Neural progenitor cell (in vitro differentiated cells): ENCODE data around the gene COL21A1. TPM values are rescaled to one million over a fixed set of nuclear protein-coding genes. Genes with fewer than 3 reads are reported as not detected.

Source experiments
- DNase-seq: peaks from one replicate; pipeline ENCODE4 v3.0.0-alpha.2; 2016; ENCODE audit warnings: low spot score
- H2AFZ ChIP-seq: fragments of 200-600 bp; sonication (generic); replicated peaks from 2 replicates; pipeline ENCODE4 v1.6.1; 2016; ENCODE audit warnings: antibody characterized with exemption
- H3F3A ChIP-seq: fragments of 200-600 bp; sonication (generic); 2 replicates; pipeline ENCODE4 v1.6.1; 2016; ENCODE audit warnings: antibody characterized with exemption, low read depth
- H3K27ac ChIP-seq: fragments of 200-600 bp; sonication (generic); 2 replicates; pipeline ENCODE4 v1.5.1; 2016; ENCODE audit warnings: mild to moderate bottlenecking
- H3K27me3 ChIP-seq: fragments of 200-600 bp; sonication (generic); 2 replicates; pipeline ENCODE4 v1.6.1; 2016; ENCODE audit warnings: mild to moderate bottlenecking, moderate library complexity
- H3K36me3 ChIP-seq: fragments of 200-600 bp; sonication (generic); 2 replicates; pipeline ENCODE4 v1.5.1; 2016
- H3K4me1 ChIP-seq: fragments of 200-600 bp; sonication (generic); 2 replicates; pipeline ENCODE4 v1.6.1; 2016; ENCODE audit warnings: mixed run types
- H3K4me2 ChIP-seq: fragments of 200-600 bp; sonication (generic); 2 replicates; pipeline ENCODE4 v1.6.1; 2016
- H3K4me3 ChIP-seq: fragments of 200-600 bp; sonication (generic); 2 replicates; pipeline ENCODE4 v1.5.1; 2016
- H3K79me2 ChIP-seq: fragments of 200-600 bp; sonication (generic); 2 replicates; pipeline ENCODE4 v1.6.1; 2016; ENCODE audit warnings: low read depth
- H3K9ac ChIP-seq: fragments of 200-600 bp; sonication (generic); 2 replicates; pipeline ENCODE4 v1.6.1; 2016
- H3K9me3 ChIP-seq: fragments of 200-600 bp; sonication (generic); 2 replicates; pipeline ENCODE4 v1.5.1; 2016; ENCODE audit warnings: low read depth
- H4K20me1 ChIP-seq: fragments of 200-600 bp; sonication (generic); 2 replicates; pipeline ENCODE4 v1.6.1; 2016; ENCODE audit warnings: low read depth
- H3K27ac Mint-ChIP-seq: 3 replicates; pipeline ENCODE4 v1.8.0; 2021; ENCODE audit warnings: mixed read lengths
- H3K27me3 Mint-ChIP-seq: 2 replicates; pipeline ENCODE4 v1.8.0; 2022; ENCODE audit warnings: low read depth, mild to moderate bottlenecking, inconsistent platforms, moderate library complexity, mixed read lengths; ENCODE audit not compliant: insufficient read depth
- H3K36me3 Mint-ChIP-seq: 3 replicates; pipeline ENCODE4 v1.8.0; 2021; ENCODE audit warnings: mixed read lengths
- H3K4me1 Mint-ChIP-seq: 3 replicates; pipeline ENCODE4 v1.8.0; 2021; ENCODE audit warnings: mixed read lengths
- H3K4me3 Mint-ChIP-seq: 3 replicates; pipeline ENCODE4 v1.8.0; 2021; ENCODE audit warnings: mild to moderate bottlenecking, moderate library complexity, mixed read lengths
- H3K9me3 Mint-ChIP-seq: 3 replicates; pipeline ENCODE4 v1.8.0; 2020; ENCODE audit warnings: mixed read lengths
- EZH2 ChIP-seq: fragments of 200-600 bp; sonication (generic); IDR thresholded peaks from 2 replicates; pipeline ENCODE4 v1.6.1; 2017; ENCODE audit warnings: antibody characterized with exemption, mild to moderate bottlenecking, moderate library complexity
- EZH2phosphoT487 ChIP-seq: fragments of 200-600 bp; sonication (generic); IDR thresholded peaks from 2 replicates; pipeline ENCODE4 v1.6.1; 2017; ENCODE audit warnings: antibody characterized with exemption
- total RNA-seq: library from RNA; depleted of rRNA; stranded (reverse); fragments of >200 nt; gene quantifications from 2 replicates; pipeline ENCODE4 v1.2.3, GENCODE V29; 2015; ENCODE audit warnings: low replicate concordance
- TF ChIP-seq, protein P1 (sequence below): fragments of 200-600 bp; sonication (generic); IDR thresholded peaks from 2 replicates; pipeline ENCODE4 v1.5.1; 2017; ENCODE audit warnings: antibody characterized with exemption, mild to moderate bottlenecking

COL21A1 gene
- total RNA-seq, 1 donor from 2014 or later: 0.95 TPM

DNA sequence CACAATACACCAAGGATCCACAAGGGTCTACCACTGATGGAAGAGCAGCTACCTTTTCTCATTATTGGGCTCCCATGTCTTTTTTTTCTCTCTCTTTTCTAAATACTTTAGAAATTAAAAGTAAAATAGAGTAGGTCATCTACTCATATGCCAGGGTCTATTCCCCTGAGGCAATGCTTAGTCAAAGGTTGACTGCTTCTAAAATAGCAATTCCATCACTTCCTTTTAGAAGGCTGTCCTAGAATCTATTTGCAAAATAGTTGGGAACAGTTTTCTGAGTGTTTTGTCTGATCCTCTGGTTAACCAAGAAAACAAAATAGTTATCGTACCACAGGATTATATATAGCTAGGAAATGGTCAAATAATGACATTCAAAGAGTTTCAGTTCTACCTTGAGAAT is 174.1 kb downstream of the COL21A1 start:
- Histone ChIP-seq H3K27ac (no peak overlapping the region), H3K9me3 (no peaks in the 10 kb centered on the region), H3K36me3 (no peaks in the 10 kb centered on the region), H4K20me1 (no peaks in the 10 kb centered on the region), H3K4me1 (no peaks in the 10 kb centered on the region), H3K27me3 (no peaks in the 10 kb centered on the region), H3K79me2 (no peaks in the 10 kb centered on the region), H3K9ac (no peak overlapping the region), H3F3A (no peaks in the 10 kb centered on the region), H3K4me3 (no peak overlapping the region), H3K4me2 (no peak overlapping the region), H2AFZ (no peak overlapping the region)
- Mint-ChIP-seq H3K4me3 (no peak overlapping the region), H3K9me3 (peaks cover 4% of the 10 kb centered on the region), H3K4me1 (no peaks in the 10 kb centered on the region), H3K27ac (no peak overlapping the region), H3K36me3 (no peaks in the 10 kb centered on the region), H3K27me3 (no peaks in the 10 kb centered on the region)
- TF ChIP-seq EZH2phosphoT487: no peak
- TF ChIP-seq, protein P1, sequence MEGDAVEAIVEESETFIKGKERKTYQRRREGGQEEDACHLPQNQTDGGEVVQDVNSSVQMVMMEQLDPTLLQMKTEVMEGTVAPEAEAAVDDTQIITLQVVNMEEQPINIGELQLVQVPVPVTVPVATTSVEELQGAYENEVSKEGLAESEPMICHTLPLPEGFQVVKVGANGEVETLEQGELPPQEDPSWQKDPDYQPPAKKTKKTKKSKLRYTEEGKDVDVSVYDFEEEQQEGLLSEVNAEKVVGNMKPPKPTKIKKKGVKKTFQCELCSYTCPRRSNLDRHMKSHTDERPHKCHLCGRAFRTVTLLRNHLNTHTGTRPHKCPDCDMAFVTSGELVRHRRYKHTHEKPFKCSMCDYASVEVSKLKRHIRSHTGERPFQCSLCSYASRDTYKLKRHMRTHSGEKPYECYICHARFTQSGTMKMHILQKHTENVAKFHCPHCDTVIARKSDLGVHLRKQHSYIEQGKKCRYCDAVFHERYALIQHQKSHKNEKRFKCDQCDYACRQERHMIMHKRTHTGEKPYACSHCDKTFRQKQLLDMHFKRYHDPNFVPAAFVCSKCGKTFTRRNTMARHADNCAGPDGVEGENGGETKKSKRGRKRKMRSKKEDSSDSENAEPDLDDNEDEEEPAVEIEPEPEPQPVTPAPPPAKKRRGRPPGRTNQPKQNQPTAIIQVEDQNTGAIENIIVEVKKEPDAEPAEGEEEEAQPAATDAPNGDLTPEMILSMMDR: no peak
- TF ChIP-seq EZH2: no peak
- DNase-seq: no peak

DNA sequence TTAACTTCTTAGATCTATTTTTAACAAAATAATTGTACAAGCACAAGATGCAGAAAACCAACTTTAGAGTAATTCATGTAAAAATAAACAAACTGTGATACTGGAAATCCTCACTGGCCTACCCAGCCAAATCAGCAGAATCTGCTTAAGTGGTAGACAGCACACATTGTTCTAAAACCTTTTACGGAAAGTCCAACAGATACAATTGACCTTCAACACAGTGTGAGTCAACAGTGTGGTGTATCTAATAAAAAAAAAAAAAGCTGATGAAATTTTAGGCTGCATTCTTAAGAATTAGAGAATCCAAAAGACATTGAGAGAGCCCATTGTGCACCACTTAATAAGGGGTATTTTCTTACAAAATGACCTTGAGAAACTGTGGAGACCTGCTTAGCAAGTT is 174.5 kb downstream of the COL21A1 start:
- Histone ChIP-seq H3K36me3 (no peaks in the 10 kb centered on the region), H3K27ac (no peak overlapping the region), H3K27me3 (no peaks in the 10 kb centered on the region), H3K4me1 (no peaks in the 10 kb centered on the region), H3K4me2 (no peak overlapping the region), H4K20me1 (no peaks in the 10 kb centered on the region), H3K4me3 (no peak overlapping the region), H3K79me2 (no peaks in the 10 kb centered on the region), H3K9ac (no peak overlapping the region), H3K9me3 (no peaks in the 10 kb centered on the region), H2AFZ (no peak overlapping the region), H3F3A (no peaks in the 10 kb centered on the region)
- H3K4me1 Mint-ChIP-seq: no peaks in the 10 kb centered on the region
- no peak for DNase-seq
- no peak for TF ChIP-seq EZH2phosphoT487
- no peak for TF ChIP-seq EZH2
- TF ChIP-seq, protein P1: no peak
- no peaks in the 10 kb centered on the region for H3K36me3 Mint-ChIP-seq
- no peaks in the 10 kb centered on the region for H3K27me3 Mint-ChIP-seq
- H3K27ac Mint-ChIP-seq: no peak overlapping the region
- H3K4me3 Mint-ChIP-seq: no peak overlapping the region
- peaks cover 4% of the 10 kb centered on the region for H3K9me3 Mint-ChIP-seq

DNA sequence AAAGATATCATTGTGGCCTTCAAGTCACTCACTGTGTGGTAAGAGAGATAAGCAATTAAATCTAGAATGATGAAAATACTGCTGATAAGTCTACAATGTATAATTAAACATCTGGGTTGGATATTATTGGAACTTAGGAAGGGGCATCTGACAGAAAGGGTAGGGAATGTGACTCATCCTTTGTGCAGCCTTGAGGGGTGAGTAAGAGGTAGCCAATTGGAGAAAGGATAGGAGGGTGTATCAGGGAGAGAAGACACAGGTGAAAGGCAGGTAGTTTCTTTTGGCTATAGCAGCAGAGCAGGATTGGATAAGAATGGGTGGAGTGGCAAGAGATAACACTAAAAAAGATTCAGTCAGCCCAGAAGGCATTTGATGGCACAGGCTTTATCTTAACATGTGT is 182.0 kb downstream of the COL21A1 start:
- Mint-ChIP-seq H3K27me3 (no peaks in the 10 kb centered on the region), H3K36me3 (no peaks in the 10 kb centered on the region), H3K27ac (no peak overlapping the region), H3K4me1 (no peaks in the 10 kb centered on the region), H3K9me3 (no peaks in the 10 kb centered on the region), H3K4me3 (no peak overlapping the region)
- H3F3A ChIP-seq: no peaks in the 10 kb centered on the region
- TF ChIP-seq EZH2 (no peak), EZH2phosphoT487 (no peak)
- TF ChIP-seq, protein P1: no peak
- no peaks in the 10 kb centered on the region for H3K79me2 ChIP-seq
- H3K27ac ChIP-seq: no peak overlapping the region
- H3K4me1 ChIP-seq: no peaks in the 10 kb centered on the region
- no peak overlapping the region for H3K4me3 ChIP-seq
- no peaks in the 10 kb centered on the region for H3K9me3 ChIP-seq
- H4K20me1 ChIP-seq: no peaks in the 10 kb centered on the region
- H3K36me3 ChIP-seq: no peaks in the 10 kb centered on the region
- H2AFZ ChIP-seq: no peak overlapping the region
- DNase-seq: no peak
- no peaks in the 10 kb centered on the region for H3K27me3 ChIP-seq
- no peak overlapping the region for H3K4me2 ChIP-seq
- no peak overlapping the region for H3K9ac ChIP-seq
